HEK293 (cell line): ENCODE results near the gene SEMA4C.

Source experiments
- CTCF ChIA-PET: fragments of 350-600 bp; formaldehyde crosslinking; extraction: SDS; loops from one replicate; lab custom pipeline; 2021; ENCODE audit warnings: antibody characterized with exemption; lab: Yijun Ruan, JAX
- POLR2A ChIA-PET: fragments of 300-600 bp; formaldehyde crosslinking; extraction: SDS; loops from one replicate; lab custom pipeline; 2020; ENCODE audit warnings: antibody characterized with exemption, inconsistent platforms; lab: Yijun Ruan, JAX
- H3K27ac ChIP-seq: fragments of 200-500 bp; sonication (Bioruptor generic); 2 replicates; pipeline ENCODE4 v1.5.1; 2014; ENCODE audit warnings: low read depth, low read length, control low read depth, inconsistent platforms; ENCODE audit errors: extremely low read depth
- H3K36me3 ChIP-seq, 2 experiments: fragments of 200-500 bp in 1 of 2; sonication (Bioruptor generic) in 1 of 2; 1 replicate in 1 of 2; 2 replicates in 1 of 2; pipeline ENCODE4 v1.5.1; 2014 to 2017; ENCODE audit warnings: inconsistent platforms in 2 of 2, low read length in 2 of 2; ENCODE audit not compliant: control insufficient read depth in 2 of 2, insufficient read depth in 1 of 2
- H3K4me1 ChIP-seq: fragments of 200-500 bp; sonication (Bioruptor generic); 2 replicates; pipeline ENCODE4 v1.5.1; 2014; ENCODE audit warnings: mild to moderate bottlenecking, low read length, inconsistent platforms; ENCODE audit not compliant: control insufficient read depth, insufficient read depth
- H3K4me3 ChIP-seq: 2 replicates; pipeline ENCODE4 v1.5.1; 2011; ENCODE audit warnings: low read depth, mild to moderate bottlenecking, control low read depth, low read length, moderate library complexity
- H3K9me3 ChIP-seq: fragments of 200-500 bp; sonication (Bioruptor generic); 2 replicates; pipeline ENCODE4 v1.5.1; 2014; ENCODE audit warnings: low read depth, low read length, inconsistent platforms; ENCODE audit not compliant: control insufficient read depth, insufficient read depth
- SCRT2 ChIP-seq: fragments of 450-650 bp; formaldehyde crosslinking; IDR thresholded peaks from 2 replicates; pipeline ENCODE4 v1.5.1; 2016; ENCODE audit warnings: missing biosample characterization, missing genetic modification characterization
- ZBTB1 ChIP-seq: fragments of 450-650 bp; formaldehyde crosslinking; IDR thresholded peaks from 2 replicates; pipeline ENCODE4 v1.5.1; 2016; ENCODE audit warnings: missing biosample characterization, missing genetic modification characterization
- ZBTB10 ChIP-seq: fragments of 450-650 bp; formaldehyde crosslinking; IDR thresholded peaks from 2 replicates; pipeline ENCODE4 v1.5.1; 2016; ENCODE audit warnings: missing biosample characterization, missing genetic modification characterization
- ZBTB44 ChIP-seq: fragments of 450-650 bp; IDR thresholded peaks from 2 replicates; pipeline ENCODE4 v1.5.1; 2018; ENCODE audit warnings: missing biosample characterization, mild to moderate bottlenecking, missing genetic modification characterization
- ZNF140 ChIP-seq: fragments of 450-650 bp; formaldehyde crosslinking; IDR thresholded peaks from 2 replicates; pipeline ENCODE4 v1.5.1; 2016; ENCODE audit warnings: missing biosample characterization, missing genetic modification characterization
- ZNF157 ChIP-seq: fragments of 450-650 bp; formaldehyde crosslinking; IDR thresholded peaks from 2 replicates; pipeline ENCODE4 v1.5.1; 2016; ENCODE audit warnings: missing biosample characterization, missing genetic modification characterization
- ZNF16 ChIP-seq: fragments of 450-650 bp; formaldehyde crosslinking; IDR thresholded peaks from 2 replicates; pipeline ENCODE4 v1.5.1; 2016; ENCODE audit warnings: low read depth, missing biosample characterization, missing genetic modification characterization
- ZNF23 ChIP-seq: fragments of 450-650 bp; formaldehyde crosslinking; IDR thresholded peaks from 2 replicates; pipeline ENCODE4 v1.5.1; 2016; ENCODE audit warnings: missing biosample characterization, missing genetic modification characterization, borderline replicate concordance
- ZNF292 ChIP-seq: fragments of 450-650 bp; formaldehyde crosslinking; IDR thresholded peaks from 2 replicates; pipeline ENCODE4 v1.5.1; 2016; ENCODE audit warnings: low read depth, missing biosample characterization, missing genetic modification characterization, borderline replicate concordance
- ZNF311 ChIP-seq: fragments of 450-650 bp; formaldehyde crosslinking; IDR thresholded peaks from 2 replicates; pipeline ENCODE4 v1.5.1; 2017; ENCODE audit warnings: missing biosample characterization, missing genetic modification characterization, borderline replicate concordance
- ZNF350 ChIP-seq: fragments of 450-650 bp; formaldehyde crosslinking; IDR thresholded peaks from 2 replicates; pipeline ENCODE4 v1.5.0; 2017; ENCODE audit warnings: missing biosample characterization, mild to moderate bottlenecking, missing genetic modification characterization
- ZNF354C ChIP-seq: fragments of 450-650 bp; formaldehyde crosslinking; IDR thresholded peaks from 2 replicates; pipeline ENCODE4 v1.5.1; 2016; ENCODE audit warnings: missing biosample characterization, missing genetic modification characterization, low read depth, borderline replicate concordance
- ZNF398 ChIP-seq: fragments of 450-650 bp; formaldehyde crosslinking; IDR thresholded peaks from 2 replicates; pipeline ENCODE4 v1.5.1; 2017; ENCODE audit warnings: missing biosample characterization, missing genetic modification characterization
- ZNF423 ChIP-seq: fragments of 450-650 bp; formaldehyde crosslinking; IDR thresholded peaks from 2 replicates; pipeline ENCODE4 v1.5.1; 2016; ENCODE audit warnings: missing biosample characterization, missing genetic modification characterization
- ZNF521 ChIP-seq: fragments of 450-650 bp; formaldehyde crosslinking; IDR thresholded peaks from 2 replicates; pipeline ENCODE4 v1.5.1; 2017; ENCODE audit warnings: missing biosample characterization, mild to moderate bottlenecking, missing genetic modification characterization
- ZNF530 ChIP-seq: fragments of 450-650 bp; formaldehyde crosslinking; IDR thresholded peaks from 2 replicates; pipeline ENCODE4 v1.5.1; 2016; ENCODE audit warnings: low read depth, missing biosample characterization, missing genetic modification characterization
- ZNF664 ChIP-seq: fragments of 450-650 bp; formaldehyde crosslinking; IDR thresholded peaks from 2 replicates; pipeline ENCODE4 v1.5.1; 2016; ENCODE audit warnings: missing biosample characterization, missing genetic modification characterization
- ZNF707 ChIP-seq: fragments of 450-650 bp; formaldehyde crosslinking; IDR thresholded peaks from 2 replicates; pipeline ENCODE4 v1.5.1; 2016; ENCODE audit warnings: missing biosample characterization, missing genetic modification characterization
- ZNF747 ChIP-seq: fragments of 450-650 bp; formaldehyde crosslinking; IDR thresholded peaks from 2 replicates; pipeline ENCODE4 v1.5.1; 2016; ENCODE audit warnings: missing biosample characterization, missing genetic modification characterization
- ZNF768 ChIP-seq: fragments of 450-650 bp; formaldehyde crosslinking; IDR thresholded peaks from 2 replicates; pipeline ENCODE4 v1.5.1; 2018; ENCODE audit warnings: missing biosample characterization, mild to moderate bottlenecking, missing genetic modification characterization
- ZNF791 ChIP-seq: fragments of 450-650 bp; formaldehyde crosslinking; IDR thresholded peaks from 2 replicates; pipeline ENCODE4 v1.5.1; 2016; ENCODE audit warnings: missing biosample characterization, missing genetic modification characterization
- ZNF792 ChIP-seq: fragments of 450-650 bp; formaldehyde crosslinking; IDR thresholded peaks from 2 replicates; pipeline ENCODE4 v1.5.1; 2016; ENCODE audit warnings: missing biosample characterization, missing genetic modification characterization
- ZNF843 ChIP-seq: fragments of 450-650 bp; formaldehyde crosslinking; IDR thresholded peaks from 2 replicates; pipeline ENCODE4 v1.5.1; 2016; ENCODE audit warnings: missing biosample characterization, missing genetic modification characterization
- ZSCAN16 ChIP-seq: fragments of 450-650 bp; formaldehyde crosslinking; IDR thresholded peaks from 2 replicates; pipeline ENCODE4 v1.5.1; 2016; ENCODE audit warnings: missing biosample characterization, missing genetic modification characterization

The SEMA4C gene

GRCh38 chr2:96882906-96883305 lies 13.0 kb upstream of the SEMA4C start:
- Histone ChIP-seq H3K4me3 (no peak overlapping the region), H3K4me1 (0 out of 2 replicates have a peak, but pooled peaks cover 3% of the 10 kb centered on the region), H3K9me3 (no peaks in the 10 kb centered on the region), H3K27ac (no peak overlapping the region), H3K36me3 (no peaks in the 10 kb centered on the region)
- TF ChIP-seq ZNF707 (tag by site-specific recombination) (no peak), ZNF350 (tag by site-specific recombination) (no peak), ZNF157 (tag by site-specific recombination) (no peak), ZNF521 (no peak), ZNF792 (tag by site-specific recombination) (no peak), SCRT2 (tag by site-specific recombination) (no peak), ZNF664 (no peak), ZNF791 (tag by site-specific recombination) (no peak), ZSCAN16 (tag by site-specific recombination) (no peak), ZNF292 (no peak), ZNF843 (tag by site-specific recombination) (no peak), ZNF23 (no peak), ZNF354C (tag by site-specific recombination) (no peak), ZNF530 (tag by site-specific recombination) (no peak), ZNF140 (tag by site-specific recombination) (no peak), ZNF398 (tag by site-specific recombination) (no peak), ZBTB1 (no peak), ZBTB44 (no peak)
- POLR2A ChIA-PET, result no interaction called here
- CTCF ChIA-PET, result no interaction called here

DNA sequence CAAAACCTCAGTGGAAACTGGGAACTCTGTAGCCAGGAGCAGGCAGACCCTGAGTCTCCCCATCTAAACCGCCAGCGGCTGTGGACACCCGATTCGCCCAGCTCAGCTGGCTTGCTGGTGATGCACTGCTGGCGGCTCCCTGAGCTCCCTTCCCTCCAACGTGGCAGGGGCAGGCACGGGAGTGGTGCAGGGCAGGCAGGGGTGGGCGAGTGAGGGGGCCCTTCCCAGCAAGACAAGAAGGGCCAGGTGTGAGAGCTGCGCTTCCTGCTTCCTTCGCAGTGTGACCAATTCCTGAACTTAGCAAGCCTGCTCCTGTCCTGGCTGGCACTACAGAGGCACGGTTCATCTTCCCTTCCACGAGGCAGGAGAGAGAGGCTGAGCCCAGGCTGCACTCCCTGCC lies 12.3 kb upstream of the SEMA4C start:
- H3K4me3 ChIP-seq, result no peak overlapping the region

More for the DNA sequence above, 12.3 kb upstream of the SEMA4C start:
- ChIA-PET POLR2A (no interaction called here), CTCF (no interaction called here)
- Histone ChIP-seq H3K36me3 (no peaks in the 10 kb centered on the region), H3K27ac (no peak overlapping the region), H3K4me1 (0 out of 2 replicates have a peak, but pooled peaks cover 3% of the 10 kb centered on the region), H3K9me3 (no peaks in the 10 kb centered on the region)
- TF ChIP-seq ZNF311 (tag by site-specific recombination) (no peak), ZBTB10 (tag by site-specific recombination) (no peak), ZNF747 (tag by site-specific recombination) (no peak), ZNF423 (no peak), ZNF16 (tag by site-specific recombination) (no peak), ZNF768 (tag by site-specific recombination) (no peak)
